ENCODE measurements around the gene PKD1.

Gene PKD1

GRCh38 chr16:2056077-2056476, 79.6 kb downstream of the PKD1 start:
- DNase-seq (ENCODE audit: low read depth in 4 of 4, low spot score in 1 of 4), result no peak

- DNase-seq (ENCODE audit: low read depth in 4 of 4, low spot score in 1 of 4), result no peak
Measured at GRCh38 chr16:2054543-2055245, 81.0 kb downstream of the PKD1 start.

- DNase-seq (ENCODE audit: low read depth in 4 of 4, low spot score in 1 of 4), result no peak
Measured at GRCh38 chr16:2053897-2054296, 81.8 kb downstream of the PKD1 start.

- no peak for DNase-seq (ENCODE audit: low read depth in 4 of 4, low spot score in 1 of 4)
Measured at GRCh38 chr16:2053211-2053610, 82.5 kb downstream of the PKD1 start.

- no peak for DNase-seq (ENCODE audit: low read depth in 4 of 4, low spot score in 1 of 4)
Measured at GRCh38 chr16:2048116-2048543, 87.6 kb downstream of the PKD1 start.

GRCh38 chr16:2047330-2048115, 88.2 kb downstream of the PKD1 start, which contains the start of the genes NTHL1 and TSC2:
TSS of gene NTHL1 (minus strand) at chr16:2047834. CDS start at chr16:2047823, 11 bp downstream.
TSS of gene TSC2 (plus strand) at chr16:2047985. CDS start at chr16:2048616, 631 bp downstream.
- peak; percentile 78 to 92 (median 83) for DNase-seq (ENCODE audit: low read depth in 4 of 4, low spot score in 1 of 4)

GRCh38 chr16:2046893-2047329, 88.8 kb downstream of the PKD1 start:
- no peak for DNase-seq (ENCODE audit: low read depth in 4 of 4, low spot score in 1 of 4)

GRCh38 chr16:2045965-2046892, 89.5 kb downstream of the PKD1 start:
- no peak for DNase-seq (ENCODE audit: low read depth in 4 of 4, low spot score in 1 of 4)

GRCh38 chr16:2044541-2044940, 91.2 kb downstream of the PKD1 start:
- no peak for DNase-seq (ENCODE audit: low read depth in 4 of 4, low spot score in 1 of 4)

GRCh38 chr16:2043667-2044451, 91.8 kb downstream of the PKD1 start:
- no peak for DNase-seq (ENCODE audit: low read depth in 4 of 4, low spot score in 1 of 4)

GRCh38 chr16:2042986-2043666, 92.6 kb downstream of the PKD1 start:
- no peak for DNase-seq (ENCODE audit: low read depth in 4 of 4, low spot score in 1 of 4)

- DNase-seq (ENCODE audit: low read depth in 4 of 4, low spot score in 1 of 4), result no peak
Measured at GRCh38 chr16:2042171-2042985, 93.3 kb downstream of the PKD1 start.

GRCh38 chr16:2040787-2041522, 94.7 kb downstream of the PKD1 start:
- no peak for DNase-seq (ENCODE audit: low read depth in 4 of 4, low spot score in 1 of 4)

GRCh38 chr16:2040041-2040786, 95.5 kb downstream of the PKD1 start:
- DNase-seq (ENCODE audit: low read depth in 4 of 4, low spot score in 1 of 4), result no peak

GRCh38 chr16:2039274-2040031, 96.2 kb downstream of the PKD1 start:
- no peak for DNase-seq (ENCODE audit: low read depth in 4 of 4, low spot score in 1 of 4)
